22Rv1 (cell line): Measurements from ENCODE around the gene EIF2S2.
"Not testable (repeated sequence)": the region's sequence is repeated elsewhere in the genome, so short reads cannot be mapped to it uniquely, and the experiment has no call there.

Source experiments
- CTCF ChIP-seq: fragments of 450-650 bp; IDR thresholded peaks from 2 replicates; pipeline ENCODE4 v1.5.1; 2017; ENCODE audit warnings: mild to moderate bottlenecking
- ZFX ChIP-seq: fragments of 450-650 bp; IDR thresholded peaks from 2 replicates; pipeline ENCODE4 v1.6.1; 2017; ENCODE audit warnings: antibody characterized with exemption, borderline replicate concordance

DNA sequence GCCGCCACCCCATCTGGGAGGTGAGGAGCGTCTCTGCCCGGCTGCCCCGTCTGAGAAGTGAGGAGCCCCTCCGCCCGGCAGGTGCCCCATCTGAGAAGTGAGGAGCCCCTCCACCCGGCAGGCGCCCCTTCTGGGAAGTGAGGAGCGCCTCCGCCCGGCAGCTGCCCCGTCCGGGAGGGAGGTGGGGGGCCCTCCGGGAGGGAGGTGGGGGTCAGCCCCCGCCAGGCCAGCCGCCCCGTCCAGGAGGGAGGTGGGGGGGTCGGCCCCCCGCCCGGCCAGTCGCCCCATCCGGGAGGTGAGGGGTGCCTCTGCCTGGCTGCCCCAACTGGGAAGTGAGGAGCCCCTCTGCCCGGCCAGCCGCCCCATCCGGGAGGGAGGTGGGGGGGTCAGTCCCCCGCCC, 20.4 kb upstream of the EIF2S2 start:
- TF ChIP-seq CTCF, ZFX: not testable (repeated sequence)
